ENCODE data around the gene EEIG2. TPM values are rescaled to one million over a fixed set of nuclear protein-coding genes. Genes with fewer than 3 reads are reported as not detected.
A peak's percentile ranks its signal among the peaks of the same experiment; 100 is the strongest.

EEIG2 gene
- total and polyA plus RNA-seq, 5 donors from 2014 or later: 0.43 to 14.3 (median 1.9) TPM

DNA sequence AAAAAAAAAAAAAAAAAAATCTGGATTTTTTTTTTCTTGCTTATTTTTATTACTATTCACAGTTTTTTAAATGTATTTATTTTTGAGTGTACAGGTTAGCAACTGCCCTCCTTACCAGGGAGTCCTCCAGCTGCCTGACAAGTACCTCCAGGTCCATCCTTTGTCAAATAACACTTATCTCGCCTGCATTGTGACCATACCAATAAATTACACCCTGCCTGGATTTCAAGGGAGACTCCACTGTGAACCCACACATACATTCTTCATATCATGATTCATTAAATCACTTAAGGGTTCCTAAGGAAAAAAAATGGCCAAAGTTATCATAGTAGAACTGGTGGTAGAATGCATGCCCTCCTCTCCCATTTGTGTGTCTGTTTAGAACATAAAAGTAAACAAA is 38.4 kb downstream of the EEIG2 start:
- Histone ChIP-seq H3K27me3 (ENCODE audit: control insufficient read depth, insufficient read depth, low read length) (no peaks in the 10 kb centered on the region), H3K9me3 (ENCODE audit: control insufficient read depth in 2 of 2, low read length in 2 of 2) (no peaks in the 10 kb centered on the region), H3K36me3 (ENCODE audit: control insufficient read depth, insufficient read depth, low read length) (peaks cover 10% of the 10 kb centered on the region), H3K4me3 (ENCODE audit: low read depth, low read length) (no peak overlapping the region), H3K4me1 (ENCODE audit: control insufficient read depth, insufficient read depth, low read length, poor library complexity, severe bottlenecking) (no peaks in the 10 kb centered on the region), H3K27ac (ENCODE audit: insufficient read depth, low read length, poor library complexity, severe bottlenecking) (no peak overlapping the region)
- H3K9me3 Mint-ChIP-seq: no peaks in the 10 kb centered on the region
- peaks cover 6% of the 10 kb centered on the region for H3K36me3 Mint-ChIP-seq
- ATAC-seq (ENCODE audit: low read depth in 2 of 2) (no peak), DNase-seq (no peak)
- H3K27me3 Mint-ChIP-seq: no peaks in the 10 kb centered on the region
- H3K4me3 Mint-ChIP-seq: no peak overlapping the region
- peaks cover 0 to 14% (median 7%) of the 10 kb centered on the region in 4 donors for H3K4me1 Mint-ChIP-seq
- H3K27ac Mint-ChIP-seq: no peak overlapping the region

DNA sequence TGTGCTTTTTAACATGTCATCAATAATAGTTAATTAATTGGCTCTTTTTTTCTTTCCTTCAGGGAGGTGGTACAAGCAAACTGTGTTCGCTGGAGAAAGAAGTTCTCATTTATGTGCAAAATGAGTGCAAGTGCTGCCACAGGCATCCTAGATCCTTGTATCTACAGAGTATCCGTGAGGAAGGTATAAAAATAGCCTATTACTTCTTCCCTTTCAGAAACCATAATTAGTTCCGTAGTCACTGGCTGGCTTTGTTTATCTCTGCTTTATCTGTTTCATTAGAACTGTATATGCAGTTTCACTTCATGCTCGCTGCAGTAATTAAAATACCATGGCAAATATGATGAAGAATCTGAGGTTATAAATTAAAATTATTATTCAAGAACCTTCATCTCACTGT is 40.6 kb downstream of the EEIG2 start:
- H3K9me3 Mint-ChIP-seq: no peaks in the 10 kb centered on the region
- no peaks in the 10 kb centered on the region for H3K27me3 ChIP-seq (ENCODE audit: control insufficient read depth, insufficient read depth, low read length)
- peaks cover 0 to 8% (median 4%) of the 10 kb centered on the region in 4 donors for H3K4me1 Mint-ChIP-seq
- H3K4me1 ChIP-seq (ENCODE audit: control insufficient read depth, insufficient read depth, low read length, poor library complexity, severe bottlenecking): no peaks in the 10 kb centered on the region
- no peak for DNase-seq
- peaks cover 20% of the 10 kb centered on the region for H3K36me3 ChIP-seq (ENCODE audit: control insufficient read depth, insufficient read depth, low read length)
- no peak overlapping the region for H3K27ac ChIP-seq (ENCODE audit: insufficient read depth, low read length, poor library complexity, severe bottlenecking)
- no peaks in the 10 kb centered on the region for H3K9me3 ChIP-seq (ENCODE audit: control insufficient read depth in 2 of 2, low read length in 2 of 2)
- no peak overlapping the region for H3K4me3 Mint-ChIP-seq
- ATAC-seq (ENCODE audit: low read depth in 2 of 2): no peak
- peaks cover 12% of the 10 kb centered on the region for H3K36me3 Mint-ChIP-seq
- H3K27ac Mint-ChIP-seq: no peak overlapping the region
- no peaks in the 10 kb centered on the region for H3K27me3 Mint-ChIP-seq
- H3K4me3 ChIP-seq (ENCODE audit: low read depth, low read length): no peak overlapping the region

DNA sequence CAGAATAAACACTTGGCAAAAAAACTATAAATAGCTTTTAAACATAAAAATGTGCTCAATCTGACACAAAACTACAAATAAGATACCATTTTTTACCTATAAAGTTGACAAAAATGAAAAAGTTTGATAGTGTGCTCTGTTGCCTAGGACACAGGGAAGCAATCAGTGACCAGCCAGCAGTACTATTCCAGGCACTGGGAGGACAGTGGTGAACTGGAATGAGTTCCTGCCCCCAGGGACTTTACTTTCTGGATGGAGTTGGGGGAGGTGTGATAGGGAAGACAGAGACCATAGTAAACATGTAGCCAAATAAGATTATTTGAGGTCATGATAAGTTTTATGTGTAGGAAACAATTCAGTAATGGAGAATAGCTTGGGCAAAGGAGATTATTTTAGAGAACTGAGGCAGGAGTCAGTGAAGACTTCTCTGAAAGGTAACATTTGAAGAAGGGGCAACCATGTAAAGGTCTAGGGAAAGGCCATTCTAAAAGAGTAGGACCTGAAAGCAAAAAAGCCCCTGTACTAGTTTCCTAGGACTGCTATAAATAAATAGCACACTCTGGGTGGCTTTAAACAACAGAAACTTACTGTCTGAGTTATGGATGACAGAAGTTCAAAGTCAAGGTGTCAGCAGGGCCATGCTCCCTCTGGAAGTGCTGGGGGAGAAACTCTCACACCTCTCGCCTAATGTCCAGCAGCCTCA is 42.0 kb downstream of the EEIG2 start:
- Histone ChIP-seq H3K27me3 (ENCODE audit: control insufficient read depth, insufficient read depth, low read length) (no peaks in the 10 kb centered on the region), H3K27ac (ENCODE audit: insufficient read depth, low read length, poor library complexity, severe bottlenecking) (no peak overlapping the region), H3K4me1 (ENCODE audit: control insufficient read depth, insufficient read depth, low read length, poor library complexity, severe bottlenecking) (no peaks in the 10 kb centered on the region), H3K36me3 (ENCODE audit: control insufficient read depth, insufficient read depth, low read length) (peaks cover 26% of the 10 kb centered on the region), H3K9me3 (ENCODE audit: control insufficient read depth in 2 of 2, low read length in 2 of 2) (no peaks in the 10 kb centered on the region), H3K4me3 (ENCODE audit: low read depth, low read length) (no peak overlapping the region)
- no peaks in the 10 kb centered on the region for H3K27me3 Mint-ChIP-seq
- peak overlapping the region in 2 of 3 donors; percentile 28 to 45 for H3K27ac Mint-ChIP-seq
- DNase-seq: no peak
- no peak for ATAC-seq (ENCODE audit: low read depth in 2 of 2)
- peaks cover 13% of the 10 kb centered on the region for H3K36me3 Mint-ChIP-seq
- no peaks in the 10 kb centered on the region for H3K9me3 Mint-ChIP-seq
- H3K4me3 Mint-ChIP-seq: no peak overlapping the region
- H3K4me1 Mint-ChIP-seq: peaks cover 0 to 9% (median 4%) of the 10 kb centered on the region in 4 donors

DNA sequence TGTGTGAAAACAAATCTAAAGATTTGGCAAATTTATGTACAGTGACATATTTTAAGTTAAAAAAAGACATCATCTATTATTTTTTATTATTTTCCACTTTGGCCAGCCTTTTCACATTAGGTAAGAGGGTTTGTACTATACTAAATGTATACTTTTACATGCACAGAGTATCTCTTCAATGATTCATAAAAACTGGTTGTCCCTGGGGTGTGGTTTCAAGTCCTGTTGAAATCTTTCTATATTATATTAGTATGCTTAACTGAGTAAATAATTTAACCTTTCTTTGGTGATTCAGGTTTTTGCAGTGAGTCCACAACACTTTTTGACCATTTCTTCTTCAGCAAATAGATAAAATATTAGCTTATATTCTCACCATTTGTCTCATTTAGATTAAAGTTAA is 45.7 kb downstream of the EEIG2 start:
- peaks cover 0 to 17% (median 3%) of the 10 kb centered on the region in 4 donors for H3K4me1 Mint-ChIP-seq
- no peak for DNase-seq
- no peaks in the 10 kb centered on the region for H3K9me3 Mint-ChIP-seq
- H3K36me3 Mint-ChIP-seq: peaks cover 24% of the 10 kb centered on the region
- no peaks in the 10 kb centered on the region for H3K4me1 ChIP-seq (ENCODE audit: control insufficient read depth, insufficient read depth, low read length, poor library complexity, severe bottlenecking)
- no peak overlapping the region for H3K4me3 Mint-ChIP-seq
- H3K9me3 ChIP-seq (ENCODE audit: control insufficient read depth in 2 of 2, low read length in 2 of 2): no peaks in the 10 kb centered on the region
- H3K36me3 ChIP-seq (ENCODE audit: control insufficient read depth, insufficient read depth, low read length): peaks cover 26% of the 10 kb centered on the region
- no peaks in the 10 kb centered on the region for H3K27me3 Mint-ChIP-seq
- H3K27ac Mint-ChIP-seq: no peak overlapping the region
- ATAC-seq (ENCODE audit: low read depth in 2 of 2): no peak
- H3K27ac ChIP-seq (ENCODE audit: insufficient read depth, low read length, poor library complexity, severe bottlenecking): no peak overlapping the region
- no peaks in the 10 kb centered on the region for H3K27me3 ChIP-seq (ENCODE audit: control insufficient read depth, insufficient read depth, low read length)
- no peak overlapping the region for H3K4me3 ChIP-seq (ENCODE audit: low read depth, low read length)

DNA sequence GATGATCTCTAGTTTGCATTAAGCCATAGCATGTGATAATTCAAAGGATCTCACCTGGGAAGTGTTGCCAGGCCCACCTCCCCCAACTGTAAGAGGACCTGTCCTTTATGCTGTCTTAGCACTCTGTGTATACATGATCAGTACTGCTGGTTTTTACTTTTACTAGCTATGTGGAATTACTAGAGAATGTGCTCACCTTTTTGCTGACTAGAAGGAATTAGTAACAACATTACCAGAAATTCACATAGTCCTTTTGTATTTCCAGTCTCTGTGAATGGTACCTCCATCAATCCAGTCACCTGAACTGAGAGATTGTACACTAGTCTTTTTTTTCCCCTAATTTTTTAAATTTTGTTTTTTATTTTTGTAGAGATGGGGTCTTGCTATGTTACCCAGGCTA is 46.6 kb downstream of the EEIG2 start:
- Mint-ChIP-seq H3K27me3 (no peaks in the 10 kb centered on the region), H3K4me3 (no peak overlapping the region), H3K36me3 (peaks cover 24% of the 10 kb centered on the region), H3K27ac (no peak overlapping the region), H3K4me1 (peaks cover 0 to 17% (median 3%) of the 10 kb centered on the region in 4 donors), H3K9me3 (no peaks in the 10 kb centered on the region)
- peaks cover 22% of the 10 kb centered on the region for H3K36me3 ChIP-seq (ENCODE audit: control insufficient read depth, insufficient read depth, low read length)
- H3K27ac ChIP-seq (ENCODE audit: insufficient read depth, low read length, poor library complexity, severe bottlenecking): no peak overlapping the region
- ATAC-seq (ENCODE audit: low read depth in 2 of 2): no peak
- H3K4me3 ChIP-seq (ENCODE audit: low read depth, low read length): no peak overlapping the region
- no peak for DNase-seq
- no peaks in the 10 kb centered on the region for H3K4me1 ChIP-seq (ENCODE audit: control insufficient read depth, insufficient read depth, low read length, poor library complexity, severe bottlenecking)
- no peaks in the 10 kb centered on the region for H3K9me3 ChIP-seq (ENCODE audit: control insufficient read depth in 2 of 2, low read length in 2 of 2)
- no peaks in the 10 kb centered on the region for H3K27me3 ChIP-seq (ENCODE audit: control insufficient read depth, insufficient read depth, low read length)

DNA sequence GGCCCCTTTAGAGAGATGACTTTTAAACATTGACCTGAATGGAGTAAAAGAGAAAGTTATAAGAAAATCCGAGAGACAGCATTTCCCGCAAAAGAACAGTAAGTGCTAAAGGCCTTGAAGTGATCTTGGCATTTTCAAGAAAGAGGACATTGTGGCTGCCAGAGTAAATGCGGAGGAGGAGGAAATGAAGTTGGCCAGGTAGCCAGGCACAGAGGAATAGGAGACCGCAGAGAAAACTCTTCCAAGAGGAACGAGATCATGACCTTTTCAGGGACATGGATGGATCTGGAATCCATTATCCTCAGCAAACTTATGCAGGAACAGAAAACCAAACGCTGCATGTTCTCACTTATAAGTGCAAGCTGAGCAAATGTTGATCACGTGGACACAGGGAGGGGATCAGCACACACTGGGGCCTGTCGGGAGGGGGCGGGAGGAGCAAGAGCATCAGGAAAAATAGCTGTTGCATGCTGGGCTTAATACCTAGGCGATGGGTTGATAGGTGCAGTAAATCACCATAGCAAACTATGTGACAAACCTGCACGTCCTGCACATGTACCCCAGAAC is 49.7 kb downstream of the EEIG2 start:
- H3K4me3 Mint-ChIP-seq: no peak overlapping the region
- no peaks in the 10 kb centered on the region for H3K27me3 ChIP-seq (ENCODE audit: control insufficient read depth, insufficient read depth, low read length)
- H3K4me1 Mint-ChIP-seq: peaks cover 0 to 17% (median 3%) of the 10 kb centered on the region in 4 donors
- no peaks in the 10 kb centered on the region for H3K9me3 ChIP-seq (ENCODE audit: control insufficient read depth in 2 of 2, low read length in 2 of 2)
- H3K4me1 ChIP-seq (ENCODE audit: control insufficient read depth, insufficient read depth, low read length, poor library complexity, severe bottlenecking): no peaks in the 10 kb centered on the region
- no peak overlapping the region for H3K4me3 ChIP-seq (ENCODE audit: low read depth, low read length)
- no peaks in the 10 kb centered on the region for H3K9me3 Mint-ChIP-seq
- no peak overlapping the region for H3K27ac ChIP-seq (ENCODE audit: insufficient read depth, low read length, poor library complexity, severe bottlenecking)
- peaks cover 26% of the 10 kb centered on the region for H3K36me3 ChIP-seq (ENCODE audit: control insufficient read depth, insufficient read depth, low read length)
- peaks cover 24% of the 10 kb centered on the region for H3K36me3 Mint-ChIP-seq
- no peak overlapping the region for H3K27ac Mint-ChIP-seq
- no peak for ATAC-seq (ENCODE audit: low read depth in 2 of 2)
- H3K27me3 Mint-ChIP-seq: no peaks in the 10 kb centered on the region
- DNase-seq: no peak

Other genes starting within 250 kb of the EEIG2 start
- not detected for gene NBPF6, start 109.8 kb upstream of the EEIG2 start, total RNA-seq
- not detected for gene NBPF6, start 109.8 kb upstream of the EEIG2 start, polyA plus RNA-seq
- gene HENMT1, start 101.0 kb downstream of the EEIG2 start, total RNA-seq: 7.8 TPM
- 10 to 100 TPM; 23.6 to 36.1 (median 29.8) TPM for gene HENMT1, start 101.0 kb downstream of the EEIG2 start, polyA plus RNA-seq
- gene PRPF38B, start 132.2 kb downstream of the EEIG2 start, total RNA-seq: 132 TPM
- gene PRPF38B, start 132.2 kb downstream of the EEIG2 start, polyA plus RNA-seq: 10 to 100 TPM; 18.9 to 31.4 (median 20.2) TPM
- 0.20 TPM for gene FNDC7, start 152.8 kb downstream of the EEIG2 start, total RNA-seq
- gene FNDC7, start 152.8 kb downstream of the EEIG2 start, polyA plus RNA-seq: not detected
- gene STXBP3, start 186.6 kb downstream of the EEIG2 start, total RNA-seq: 71.8 TPM
- 10 to 100 TPM; 43.5 to 56.3 (median 53.2) TPM for gene STXBP3, start 186.6 kb downstream of the EEIG2 start, polyA plus RNA-seq